Endothelial cell of umbilical vein (primary cell): ENCODE data around the gene UNC5B. TPM values are rescaled to one million over a fixed set of nuclear protein-coding genes. Genes with fewer than 3 reads are reported as not detected.

ENCODE experiments used
- BruUV-seq: library from RNA; stranded (reverse); fragments of 400-500 nt; replicated peaks from 2 replicates; lab custom pipeline; 2021; lab: Mats Ljungman, UMichigan
- CTCF ChIA-PET: fragments of 300-600, 350-600 bp; sonication (Branson Sonifier 250); formaldehyde crosslinking; loops from one replicate; lab custom pipeline; 2021; ENCODE audit warnings: antibody characterized with exemption, inconsistent platforms; lab: Charles Lee
- POLR2A ChIA-PET: fragments of 300-600, 350-600 bp; sonication (Branson Sonifier 250); formaldehyde crosslinking; loops from one replicate; lab custom pipeline; 2021; ENCODE audit warnings: antibody characterized with exemption, inconsistent platforms; lab: Charles Lee
- DNase-seq: peaks from one replicate; pipeline ENCODE4 v3.0.0-alpha.2; 2011; ENCODE audit warnings: low read depth, low spot score
- FAIRE-seq: peaks from 2 replicates; lab custom pipeline; 2011; peaks lifted over from hg19 to GRCh38; lab: Jason Lieb, UNC
- H2AFZ ChIP-seq: 2 replicates; pipeline ENCODE4 v1.6.0; 2012; ENCODE audit warnings: low read depth, low read length, control low read depth, inconsistent platforms
- H3K27ac ChIP-seq: 2 replicates; pipeline ENCODE4 v1.5.1; 2011; ENCODE audit warnings: low read depth, mild to moderate bottlenecking, control low read depth, low read length, moderate library complexity; ENCODE audit not compliant: insufficient read depth
- H3K27me3 ChIP-seq, 2 experiments: 2 replicates each; pipeline versions ENCODE4 v1.6.0 to v1.6.1; 2011; ENCODE audit warnings: low read length in 2 of 2, mixed read lengths in 1 of 2; ENCODE audit not compliant: control insufficient read depth in 2 of 2, insufficient read depth in 2 of 2
- H3K36me3 ChIP-seq, 2 experiments: 2 replicates in 1 of 2; 3 replicates in 1 of 2; pipeline ENCODE4 v1.5.1; 2011; ENCODE audit warnings: low read length in 2 of 2, mild to moderate bottlenecking in 1 of 2, moderate library complexity in 1 of 2; ENCODE audit not compliant: control insufficient read depth in 2 of 2, insufficient read depth in 2 of 2; ENCODE audit errors: extremely low read depth in 1 of 2
- H3K4me1 ChIP-seq: 3 replicates; pipeline ENCODE4 v1.5.1; 2011; ENCODE audit warnings: mild to moderate bottlenecking, low read length; ENCODE audit not compliant: control insufficient read depth, insufficient read depth; ENCODE audit errors: extremely low read depth
- H3K4me2 ChIP-seq: 2 replicates; pipeline ENCODE4 v1.6.1; 2011; ENCODE audit warnings: low read length, control low read depth, mixed read lengths; ENCODE audit not compliant: insufficient read depth
- H3K4me3 ChIP-seq, 3 experiments: fragments of 200-600 bp in 1 of 3; sonication (generic), shearing (Covaris generic) in 1 of 3; replicated peaks in 1 of 3; 2 replicates each; pipeline ENCODE4 v1.5.1; 2011 to 2016; ENCODE audit warnings: control low read depth in 3 of 3, low read length in 3 of 3, mild to moderate bottlenecking in 2 of 3, inconsistent platforms in 1 of 3, low read depth in 1 of 3, moderate library complexity in 1 of 3; ENCODE audit not compliant: insufficient read depth in 1 of 3
- H3K79me2 ChIP-seq: 2 replicates; pipeline ENCODE4 v1.6.0; 2012; ENCODE audit warnings: low read length, inconsistent platforms; ENCODE audit not compliant: control insufficient read depth, insufficient read depth
- H3K9ac ChIP-seq: replicated peaks from 2 replicates; pipeline ENCODE3; 2011; ENCODE audit warnings: low read length, control low read depth; ENCODE audit not compliant: insufficient read depth; ENCODE audit errors: extremely low read depth
- H3K9me1 ChIP-seq: replicated peaks from 3 replicates; pipeline ENCODE4 v1.6.0; 2011; ENCODE audit warnings: mild to moderate bottlenecking, low read length; ENCODE audit not compliant: control insufficient read depth, insufficient read depth; ENCODE audit errors: extremely low read depth
- H3K9me3 ChIP-seq: replicated peaks from 2 replicates; pipeline ENCODE4 v1.5.1; 2012; ENCODE audit warnings: low read length, inconsistent platforms; ENCODE audit not compliant: control insufficient read depth, insufficient read depth
- H4K20me1 ChIP-seq: replicated peaks from 2 replicates; pipeline ENCODE3; 2011; ENCODE audit warnings: mild to moderate bottlenecking, low read length; ENCODE audit not compliant: control insufficient read depth, insufficient read depth; ENCODE audit errors: extremely low read depth
- EZH2 ChIP-seq: IDR thresholded peaks from 2 replicates; pipeline ENCODE4 v1.6.1; 2012; ENCODE audit warnings: borderline replicate concordance, low read depth, mild to moderate bottlenecking, moderate library complexity, low read length, inconsistent platforms; ENCODE audit not compliant: severe bottlenecking
- FOS ChIP-seq: IDR thresholded peaks from 2 replicates; pipeline ENCODE4 v1.6.1; 2011; ENCODE audit warnings: mild to moderate bottlenecking, low read length, moderate library complexity, borderline replicate concordance; ENCODE audit not compliant: insufficient read depth
- GATA2 ChIP-seq: IDR thresholded peaks from 2 replicates; pipeline ENCODE4 v1.7.0; 2011; ENCODE audit warnings: low read depth, mild to moderate bottlenecking, moderate library complexity, mixed read lengths, low read length; ENCODE audit not compliant: insufficient read length, insufficient read depth
- JUN ChIP-seq: IDR thresholded peaks from 2 replicates; pipeline ENCODE4 v1.6.1; 2011; ENCODE audit warnings: borderline replicate concordance, low read depth; ENCODE audit not compliant: insufficient read length, insufficient read depth
- MAX ChIP-seq: IDR thresholded peaks from 2 replicates; pipeline ENCODE4 v1.6.1; 2011; ENCODE audit not compliant: insufficient read depth, insufficient read length
- MYC ChIP-seq: IDR thresholded peaks from one replicate; pipeline ENCODE4 v1.6.1; 2011; ENCODE audit warnings: mild to moderate bottlenecking, low read depth, low read length
- POLR2A ChIP-seq: IDR thresholded peaks from 2 replicates; pipeline ENCODE4 v1.6.1; 2012; ENCODE audit warnings: low read depth, mild to moderate bottlenecking, control low read depth, low read length
- POLR2AphosphoS5 ChIP-seq: IDR thresholded peaks from 2 replicates; pipeline ENCODE4 v1.6.1; 2012; ENCODE audit warnings: low read depth, mild to moderate bottlenecking, control low read depth, low read length, moderate library complexity; ENCODE audit not compliant: insufficient read depth
- dilution Hi-C: fragments of 300-500 bp; cut with MboI; formaldehyde crosslinking; loops from one replicate; pipeline ENCODE4 v1.15.0; 2019; ENCODE audit warnings: low sequenced_read_pairs; ENCODE audit not compliant: extremely low pct_ligation_motif_present
- intact Hi-C: fragments of 100-400 bp; cut with micrococcal nuclease; formaldehyde crosslinking; loops from one replicate; pipeline ENCODE4 v1.10.0; 2022
- polyA plus RNA-seq, 4 experiments: library from polyadenylated mRNA; depleted of rRNA in 3 of 4; stranded (reverse) in 3 of 4; unstranded in 1 of 4; fragments of >200 nt; gene quantifications; 2 replicates each; pipeline versions ENCODE4 v1.2.1 to v1.2.3, GENCODE V29; 2011 to 2012; ENCODE audit warnings: missing spikeins in 1 of 4
- total RNA-seq: library from RNA; stranded (reverse); gene quantifications from 2 replicates; pipeline ENCODE4 v1.2.3, GENCODE V29; 2021
- TF ChIP-seq, protein P1 (sequence below), 2 donors: IDR thresholded peaks; 1 replicate in 1 of 2; 2 replicates in 1 of 2; pipeline ENCODE4 v1.5.1; 2011; ENCODE audit warnings: low read length in 2 of 2, mild to moderate bottlenecking in 2 of 2, moderate library complexity in 2 of 2, control low read depth in 1 of 2, inconsistent platforms in 1 of 2, low read depth in 1 of 2; ENCODE audit not compliant: insufficient read depth in 1 of 2; ENCODE audit errors: extremely low read depth in 1 of 2

UNC5B gene
- total and polyA plus RNA-seq, 2 donors (not counting 3 experiments of a cell fraction or from before 2014, with no cell fraction given), result 0.39 to 2.5 TPM

DNA sequence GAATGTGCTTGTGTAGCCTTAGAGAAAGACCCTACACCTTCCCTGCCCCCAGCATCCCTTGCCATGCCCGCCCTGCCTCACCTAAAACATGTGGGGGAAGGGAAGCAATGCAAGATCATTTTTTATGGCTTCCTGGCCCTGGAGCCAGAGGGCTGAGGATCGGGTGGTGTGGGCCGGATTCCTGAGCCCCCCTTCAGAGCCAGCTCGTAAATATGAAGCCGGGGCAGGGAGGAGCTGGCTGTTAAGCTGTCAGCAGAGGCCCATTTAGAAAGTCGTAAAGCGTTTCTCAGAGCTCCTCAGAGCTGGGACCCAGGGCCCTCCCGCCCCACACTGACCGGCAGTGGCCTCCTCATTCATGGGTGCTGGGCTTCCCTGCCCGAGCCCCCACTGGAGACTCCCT is 23.9 kb downstream of the UNC5B start:
- H3K9me1 ChIP-seq, result no peaks in the 10 kb centered on the region
- intact Hi-C loops (no loop called here), dilution Hi-C loops (no loop called here)

More for the DNA sequence above, 23.9 kb downstream of the UNC5B start:
- ChIA-PET POLR2A (no interaction called here), CTCF (interaction anchor here (1.2 to 1.9 kb wide), 5 partner anchors 9 to 33 kb away, joined by 3 to 10 read pairs (median 5); partner anchors contain the start of gene UNC5B)
- TF ChIP-seq EZH2 (no peak), JUN (no peak), POLR2AphosphoS5 (no peak), MAX (no peak), POLR2A (no peak), FOS (no peak), MYC (no peak), GATA2 (no peak)
- TF ChIP-seq, protein P1, sequence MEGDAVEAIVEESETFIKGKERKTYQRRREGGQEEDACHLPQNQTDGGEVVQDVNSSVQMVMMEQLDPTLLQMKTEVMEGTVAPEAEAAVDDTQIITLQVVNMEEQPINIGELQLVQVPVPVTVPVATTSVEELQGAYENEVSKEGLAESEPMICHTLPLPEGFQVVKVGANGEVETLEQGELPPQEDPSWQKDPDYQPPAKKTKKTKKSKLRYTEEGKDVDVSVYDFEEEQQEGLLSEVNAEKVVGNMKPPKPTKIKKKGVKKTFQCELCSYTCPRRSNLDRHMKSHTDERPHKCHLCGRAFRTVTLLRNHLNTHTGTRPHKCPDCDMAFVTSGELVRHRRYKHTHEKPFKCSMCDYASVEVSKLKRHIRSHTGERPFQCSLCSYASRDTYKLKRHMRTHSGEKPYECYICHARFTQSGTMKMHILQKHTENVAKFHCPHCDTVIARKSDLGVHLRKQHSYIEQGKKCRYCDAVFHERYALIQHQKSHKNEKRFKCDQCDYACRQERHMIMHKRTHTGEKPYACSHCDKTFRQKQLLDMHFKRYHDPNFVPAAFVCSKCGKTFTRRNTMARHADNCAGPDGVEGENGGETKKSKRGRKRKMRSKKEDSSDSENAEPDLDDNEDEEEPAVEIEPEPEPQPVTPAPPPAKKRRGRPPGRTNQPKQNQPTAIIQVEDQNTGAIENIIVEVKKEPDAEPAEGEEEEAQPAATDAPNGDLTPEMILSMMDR (IDR thresholded peaks at IDR 0.05; ENCODE audit: extremely low read depth in 1 of 2, insufficient read depth in 1 of 2, low read depth in 1 of 2, low read length in 2 of 2), result no peak
- FAIRE-seq (no peak), DNase-seq (no peak)
- no peak overlapping the region for H3K4me2 ChIP-seq
- no peak overlapping the region for H2AFZ ChIP-seq
- H4K20me1 ChIP-seq, result no peaks in the 10 kb centered on the region
- H3K4me1 ChIP-seq, result peaks cover 16% of the 10 kb centered on the region
- BruUV-seq, result no TSS peak
- H3K9me3 ChIP-seq, result no peaks in the 10 kb centered on the region
- H3K4me3 ChIP-seq, result no peak overlapping the region
- H3K27ac ChIP-seq, result no peak overlapping the region
- H3K9ac ChIP-seq, result no peak overlapping the region
- no peaks in the 10 kb centered on the region for H3K79me2 ChIP-seq
- H3K27me3 ChIP-seq, result peaks cover 3 to 21% of the 10 kb centered on the region in 2 experiments
- H3K36me3 ChIP-seq, result no peaks in the 10 kb centered on the region
